Measurements from ENCODE around the gene UXT. TPM values are rescaled to one million over a fixed set of nuclear protein-coding genes. Genes with fewer than 3 reads are reported as not detected.
"Not testable (repeated sequence)": the region's sequence is repeated elsewhere in the genome, so short reads cannot be mapped to it uniquely, and the experiment has no call there.

UXT gene
- total and polyA plus RNA-seq, 3 donors from 2014 or later, result 63.8 to 79.9 (median 72.0) TPM

- Histone ChIP-seq H3K27me3 (no peaks in the 10 kb centered on the region), H3K4me1 (no peaks in the 10 kb centered on the region), H3K27ac (no peak overlapping the region), H3K9me3 (no peaks in the 10 kb centered on the region), H3K4me3 (no peak overlapping the region), H3K36me3 (ENCODE audit: low read depth, missing control alignments) (no peaks in the 10 kb centered on the region)
- DNase-seq, result no peak
- TF ChIP-seq POLR2A (IDR thresholded peaks at IDR 0.05), result no peak
- TF ChIP-seq, protein P1, sequence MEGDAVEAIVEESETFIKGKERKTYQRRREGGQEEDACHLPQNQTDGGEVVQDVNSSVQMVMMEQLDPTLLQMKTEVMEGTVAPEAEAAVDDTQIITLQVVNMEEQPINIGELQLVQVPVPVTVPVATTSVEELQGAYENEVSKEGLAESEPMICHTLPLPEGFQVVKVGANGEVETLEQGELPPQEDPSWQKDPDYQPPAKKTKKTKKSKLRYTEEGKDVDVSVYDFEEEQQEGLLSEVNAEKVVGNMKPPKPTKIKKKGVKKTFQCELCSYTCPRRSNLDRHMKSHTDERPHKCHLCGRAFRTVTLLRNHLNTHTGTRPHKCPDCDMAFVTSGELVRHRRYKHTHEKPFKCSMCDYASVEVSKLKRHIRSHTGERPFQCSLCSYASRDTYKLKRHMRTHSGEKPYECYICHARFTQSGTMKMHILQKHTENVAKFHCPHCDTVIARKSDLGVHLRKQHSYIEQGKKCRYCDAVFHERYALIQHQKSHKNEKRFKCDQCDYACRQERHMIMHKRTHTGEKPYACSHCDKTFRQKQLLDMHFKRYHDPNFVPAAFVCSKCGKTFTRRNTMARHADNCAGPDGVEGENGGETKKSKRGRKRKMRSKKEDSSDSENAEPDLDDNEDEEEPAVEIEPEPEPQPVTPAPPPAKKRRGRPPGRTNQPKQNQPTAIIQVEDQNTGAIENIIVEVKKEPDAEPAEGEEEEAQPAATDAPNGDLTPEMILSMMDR (IDR thresholded peaks at IDR 0.05), result no peak
- intact Hi-C loops (cut with DNase I; ENCODE audit: low total_unique reads), result no loop called here
- 67% methylated on average over 1 of the region's 1 CpG; no CpG with 5 or more reads in 1 of the 2 donors for WGBS, 2 donors
Measured at GRCh38 chrX:47697181-47697580, 38.2 kb upstream of the UXT start.

DNA sequence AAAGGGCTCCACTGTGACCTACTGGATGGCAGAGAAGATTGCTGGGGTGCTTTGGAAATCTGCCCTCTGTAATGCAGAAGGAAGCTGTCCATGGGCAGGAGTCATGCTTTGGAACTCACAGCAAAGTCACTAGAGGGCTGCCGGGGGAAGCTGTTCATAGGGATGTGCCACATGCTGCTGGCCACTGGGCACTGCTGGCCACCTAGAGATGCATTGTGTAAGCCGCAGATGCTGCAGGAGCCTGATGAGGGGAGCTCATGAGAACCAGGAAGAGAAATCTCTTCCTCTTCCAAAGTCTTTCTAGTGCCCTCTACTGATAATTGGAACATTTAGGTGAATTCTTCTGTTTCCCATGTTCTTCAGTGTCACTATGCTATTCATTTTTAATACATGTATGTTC lies 31.2 kb upstream of the UXT start:
- intact Hi-C loops (cut with DNase I; ENCODE audit: low total_unique reads), result no loop called here
- TF ChIP-seq, protein P1 (IDR thresholded peaks at IDR 0.05), result no peak
- TF ChIP-seq POLR2A (IDR thresholded peaks at IDR 0.05), result no peak
- Histone ChIP-seq H3K27ac (peak overlapping the region in 1 of 2 donors; percentile 36), H3K9me3 (no peaks in the 10 kb centered on the region), H3K27me3 (no peaks in the 10 kb centered on the region), H3K4me3 (no peak overlapping the region), H3K4me1 (no peaks in the 10 kb centered on the region), H3K36me3 (ENCODE audit: low read depth, missing control alignments) (no peaks in the 10 kb centered on the region)
- DNase-seq, result no peak
- WGBS, 2 donors, result 59 to 71% methylated on average over 1 to 2 of the region's 2 CpGs

- H3K27me3 ChIP-seq, result no peaks in the 10 kb centered on the region
- H3K27ac ChIP-seq, result no peak overlapping the region
- 45 to 100% methylated on average over 1 to 6 of the region's 6 CpGs for WGBS, 2 donors
- intact Hi-C loops (cut with DNase I; ENCODE audit: low total_unique reads), result no loop called here
- no peaks in the 10 kb centered on the region for H3K4me1 ChIP-seq
- H3K4me3 ChIP-seq, result no peak overlapping the region
- no peaks in the 10 kb centered on the region for H3K36me3 ChIP-seq (ENCODE audit: low read depth, missing control alignments)
- DNase-seq, result no peak
- H3K9me3 ChIP-seq, result no peaks in the 10 kb centered on the region
- no peak for TF ChIP-seq POLR2A (IDR thresholded peaks at IDR 0.05)
- TF ChIP-seq, protein P1 (IDR thresholded peaks at IDR 0.05), result no peak
Measured at GRCh38 chrX:47687263-47687662, 28.3 kb upstream of the UXT start.

- 45 to 46% methylated on average over 3 of the region's 3 CpGs for WGBS, 2 donors
- no peak for TF ChIP-seq POLR2A (IDR thresholded peaks at IDR 0.05)
- TF ChIP-seq, protein P1 (IDR thresholded peaks at IDR 0.05), result no peak
- Histone ChIP-seq H3K36me3 (ENCODE audit: low read depth, missing control alignments) (no peaks in the 10 kb centered on the region), H3K4me1 (no peaks in the 10 kb centered on the region), H3K27me3 (no peaks in the 10 kb centered on the region), H3K4me3 (no peak overlapping the region), H3K27ac (no peak overlapping the region), H3K9me3 (no peaks in the 10 kb centered on the region)
- intact Hi-C loops (cut with DNase I; ENCODE audit: low total_unique reads), result no loop called here
- DNase-seq, result no peak
Measured at GRCh38 chrX:47683829-47684205, 24.8 kb upstream of the UXT start.

- no peak for TF ChIP-seq POLR2A (IDR thresholded peaks at IDR 0.05)
- TF ChIP-seq, protein P1 (IDR thresholded peaks at IDR 0.05), result no peak
- intact Hi-C loops (cut with DNase I; ENCODE audit: low total_unique reads), result no loop called here
- Histone ChIP-seq H3K4me1 (no peaks in the 10 kb centered on the region), H3K27ac (no peak overlapping the region), H3K9me3 (no peaks in the 10 kb centered on the region), H3K36me3 (ENCODE audit: low read depth, missing control alignments) (no peaks in the 10 kb centered on the region), H3K27me3 (no peaks in the 10 kb centered on the region), H3K4me3 (no peak overlapping the region)
- DNase-seq, result no peak
- WGBS, 2 donors, result 78 to 91% methylated on average over 9 to 14 of the region's 14 CpGs
Measured at GRCh38 chrX:47683184-47683828, 24.3 kb upstream of the UXT start.

GRCh38 chrX:47675959-47676859 lies 17.2 kb upstream of the UXT start:
- intact Hi-C loops (cut with DNase I; ENCODE audit: low total_unique reads), result not testable (repeated sequence)
- WGBS, 2 donors, result 70 to 75% methylated on average over 7 of the region's 7 CpGs

More at GRCh38 chrX:47675959-47676859, 17.2 kb upstream of the UXT start:
- not testable (repeated sequence) for H3K4me3 ChIP-seq; DNase-seq; H3K27me3 ChIP-seq; H3K27ac ChIP-seq; H3K4me1 ChIP-seq; H3K9me3 ChIP-seq; H3K36me3 ChIP-seq (ENCODE audit: low read depth, missing control alignments)

All from testis (tissue), 3 donors.